Measurements from ENCODE around the gene ANKRD63. TPM values are rescaled to one million over a fixed set of nuclear protein-coding genes. Genes with fewer than 3 reads are reported as not detected.
A peak's percentile ranks its signal among the peaks of the same experiment; 100 is the strongest.

ANKRD63 gene
- total and polyA plus RNA-seq, 9 of the 15 experiments (the other 6 are each of a cell fraction or from before 2014, with no cell fraction given) = 1.3 to 2.0 (median 1.8) TPM; not detected in 6

DNA sequence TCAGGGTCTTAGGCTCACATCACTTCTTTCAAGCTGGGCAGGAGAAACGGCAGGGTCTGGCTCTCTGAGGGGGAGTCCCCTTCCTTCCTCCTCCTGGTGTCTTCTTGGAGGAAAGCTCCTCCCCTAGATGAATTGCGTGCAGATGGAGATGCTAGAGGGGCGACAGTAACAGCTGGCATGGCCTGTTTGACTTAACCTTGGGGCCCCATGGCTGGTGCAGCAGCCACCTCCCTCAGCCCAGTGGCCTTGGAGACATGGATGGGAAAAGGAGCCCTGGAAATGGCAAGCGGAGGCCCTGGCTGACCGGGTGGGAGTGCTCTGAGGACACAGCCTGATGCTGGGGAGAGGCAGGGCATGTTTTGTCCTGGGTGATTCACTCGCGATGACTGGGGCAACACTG is 23.8 kb downstream of the ANKRD63 start:
- H3K9me3 ChIP-seq (replicated peaks; ENCODE audit: control insufficient read depth, insufficient read depth, low read depth, low read length) = no peaks in the 10 kb centered on the region
- 27% methylated on average over 5 of the region's 7 CpGs for WGBS (ENCODE audit: insufficient coverage, low coverage, missing lambda C conversion rate)
- intact Hi-C loops (cut with micrococcal nuclease) (no loop called here), in situ Hi-C loops (cut with MboI) (no loop called here)
- no peak for FAIRE-seq
- no peaks in the 10 kb centered on the region for H3K9me1 ChIP-seq (ENCODE audit: control insufficient read depth, insufficient read depth, low read length)
- H3K4me2 ChIP-seq (ENCODE audit: insufficient read depth, low read length) = no peak overlapping the region
- no peak for TF ChIP-seq ZBTB1 (CRISPR knock-in tag; IDR thresholded peaks at IDR 0.05; ENCODE audit: borderline replicate concordance, low read depth)
- H3K4me3 ChIP-seq = no peak overlapping the region
- H2AFZ ChIP-seq (ENCODE audit: low read depth, low read length) = peak overlapping the region; percentile 14
- ChIA-PET POLR2A (interaction anchor here (1.0 to 1.3 kb wide), 3 partner anchors 16 to 23 kb away, joined by 3 to 5 read pairs (median 3); partner anchors contain the start of gene PAK6), CTCF (ENCODE audit: low intra/inter-chr PET ratio) (interaction anchor here (0.6 to 1.0 kb wide), 2 partner anchors 21 to 473 kb away, joined by 3 to 4 read pairs; no protein-coding TSS in a partner anchor)
- no TSS peak for BruUV-seq (replicated peaks)
- H3K79me2 ChIP-seq (ENCODE audit: control insufficient read depth, insufficient read depth, low read length) = no peaks in the 10 kb centered on the region
- H3K27ac ChIP-seq (ENCODE audit: extremely low read depth, low read depth, low read length) = no peak overlapping the region
- peaks cover 6 to 16% of the 10 kb centered on the region in 2 experiments; a peak in 3 of 5 replicates for H3K4me1 ChIP-seq (replicated peaks in 1 of 2; ENCODE audit: control insufficient read depth in 2 of 2, insufficient read depth in 2 of 2, low read length in 2 of 2)
- H3K27me3 ChIP-seq (ENCODE audit: control insufficient read depth in 2 of 2, insufficient read depth in 2 of 2, low read length in 2 of 2) = no peaks in the 10 kb centered on the region
- no peak for DNase-seq (ENCODE audit: extremely low read depth in 1 of 4, low spot score in 3 of 4)
- 0 out of 2 replicates have a peak, but pooled peaks cover 2% of the 10 kb centered on the region for H4K20me1 ChIP-seq (replicated peaks; ENCODE audit: control insufficient read depth, insufficient read depth, low read length)
- H3K36me3 ChIP-seq (ENCODE audit: control insufficient read depth, insufficient read depth, low read length) = no peaks in the 10 kb centered on the region
- ATAC-seq = no peak
- 0 out of 4 replicates have a peak overlapping the region, but pooled peaks of 1 of the 2 experiments have one; percentile 24 for H3K9ac ChIP-seq (ENCODE audit: insufficient read depth in 1 of 2, low read depth in 2 of 2, low read length in 2 of 2)

DNA sequence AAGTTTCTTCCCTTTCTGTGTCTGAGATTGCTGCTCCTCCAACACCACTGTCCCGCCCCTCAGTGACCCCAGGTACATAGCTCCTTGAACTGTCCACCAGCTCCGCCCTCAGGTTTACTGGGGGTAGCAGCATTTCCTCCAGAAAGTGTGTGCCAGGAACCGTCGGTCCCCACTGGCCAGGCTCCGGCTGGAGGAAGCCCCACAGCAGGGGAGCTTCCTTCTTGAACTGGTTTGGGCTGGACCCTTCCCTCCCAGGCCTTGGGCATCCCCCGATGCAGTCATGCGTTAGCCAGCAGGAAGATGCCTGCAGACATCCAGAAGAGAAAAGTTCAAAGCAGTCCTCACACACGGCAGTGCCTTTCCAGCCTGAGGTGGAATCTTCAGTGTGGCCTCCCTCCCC is 24.3 kb downstream of the ANKRD63 start:
- Histone ChIP-seq H3K27ac (ENCODE audit: extremely low read depth, low read depth, low read length) (no peak overlapping the region), H3K4me3 (no peak overlapping the region), H3K9me1 (ENCODE audit: control insufficient read depth, insufficient read depth, low read length) (no peaks in the 10 kb centered on the region), H3K27me3 (ENCODE audit: control insufficient read depth in 2 of 2, insufficient read depth in 2 of 2, low read length in 2 of 2) (peaks cover 0 to 3% of the 10 kb centered on the region in 2 experiments; a peak in 2 of 5 replicates), H3K9me3 (replicated peaks; ENCODE audit: control insufficient read depth, insufficient read depth, low read depth, low read length) (no peaks in the 10 kb centered on the region), H4K20me1 (replicated peaks; ENCODE audit: control insufficient read depth, insufficient read depth, low read length) (0 out of 2 replicates have a peak, but pooled peaks cover 2% of the 10 kb centered on the region), H3K4me1 (replicated peaks in 1 of 2; ENCODE audit: control insufficient read depth in 2 of 2, insufficient read depth in 2 of 2, low read length in 2 of 2) (peaks cover 6 to 17% of the 10 kb centered on the region in 2 experiments; a peak in 3 of 5 replicates), H3K4me2 (ENCODE audit: insufficient read depth, low read length) (no peak overlapping the region), H3K36me3 (ENCODE audit: control insufficient read depth, insufficient read depth, low read length) (no peaks in the 10 kb centered on the region), H3K79me2 (ENCODE audit: control insufficient read depth, insufficient read depth, low read length) (no peaks in the 10 kb centered on the region), H2AFZ (ENCODE audit: low read depth, low read length) (peak overlapping the region; percentile 14; the same call in 1 of the 2 replicates), H3K9ac (ENCODE audit: insufficient read depth in 1 of 2, low read depth in 2 of 2, low read length in 2 of 2) (0 out of 4 replicates have a peak overlapping the region, but pooled peaks of 1 of the 2 experiments have one; percentile 24)
- FAIRE-seq (no peak), ATAC-seq (peak; percentile 60), DNase-seq (ENCODE audit: extremely low read depth in 1 of 4, low spot score in 3 of 4) (no peak)
- ChIA-PET CTCF (ENCODE audit: low intra/inter-chr PET ratio) (interaction anchor here (0.6 to 1.0 kb wide), 2 partner anchors 21 to 472 kb away, joined by 3 to 4 read pairs; no protein-coding TSS in a partner anchor), POLR2A (interaction anchor here (0.6 to 1.4 kb wide), 5 partner anchors 10 to 41 kb away, joined by 3 to 5 read pairs (median 3); partner anchors contain the start of gene PAK6)
- intact Hi-C loops (cut with micrococcal nuclease) (no loop called here), in situ Hi-C loops (cut with MboI) (no loop called here)
- WGBS (ENCODE audit: insufficient coverage, low coverage, missing lambda C conversion rate) = 22% methylated on average over 8 of the region's 8 CpGs
- BruUV-seq (replicated peaks) = no TSS peak
- TF ChIP-seq, protein P1, sequence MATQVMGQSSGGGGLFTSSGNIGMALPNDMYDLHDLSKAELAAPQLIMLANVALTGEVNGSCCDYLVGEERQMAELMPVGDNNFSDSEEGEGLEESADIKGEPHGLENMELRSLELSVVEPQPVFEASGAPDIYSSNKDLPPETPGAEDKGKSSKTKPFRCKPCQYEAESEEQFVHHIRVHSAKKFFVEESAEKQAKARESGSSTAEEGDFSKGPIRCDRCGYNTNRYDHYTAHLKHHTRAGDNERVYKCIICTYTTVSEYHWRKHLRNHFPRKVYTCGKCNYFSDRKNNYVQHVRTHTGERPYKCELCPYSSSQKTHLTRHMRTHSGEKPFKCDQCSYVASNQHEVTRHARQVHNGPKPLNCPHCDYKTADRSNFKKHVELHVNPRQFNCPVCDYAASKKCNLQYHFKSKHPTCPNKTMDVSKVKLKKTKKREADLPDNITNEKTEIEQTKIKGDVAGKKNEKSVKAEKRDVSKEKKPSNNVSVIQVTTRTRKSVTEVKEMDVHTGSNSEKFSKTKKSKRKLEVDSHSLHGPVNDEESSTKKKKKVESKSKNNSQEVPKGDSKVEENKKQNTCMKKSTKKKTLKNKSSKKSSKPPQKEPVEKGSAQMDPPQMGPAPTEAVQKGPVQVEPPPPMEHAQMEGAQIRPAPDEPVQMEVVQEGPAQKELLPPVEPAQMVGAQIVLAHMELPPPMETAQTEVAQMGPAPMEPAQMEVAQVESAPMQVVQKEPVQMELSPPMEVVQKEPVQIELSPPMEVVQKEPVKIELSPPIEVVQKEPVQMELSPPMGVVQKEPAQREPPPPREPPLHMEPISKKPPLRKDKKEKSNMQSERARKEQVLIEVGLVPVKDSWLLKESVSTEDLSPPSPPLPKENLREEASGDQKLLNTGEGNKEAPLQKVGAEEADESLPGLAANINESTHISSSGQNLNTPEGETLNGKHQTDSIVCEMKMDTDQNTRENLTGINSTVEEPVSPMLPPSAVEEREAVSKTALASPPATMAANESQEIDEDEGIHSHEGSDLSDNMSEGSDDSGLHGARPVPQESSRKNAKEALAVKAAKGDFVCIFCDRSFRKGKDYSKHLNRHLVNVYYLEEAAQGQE (IDR thresholded peaks at IDR 0.05; ENCODE audit: borderline replicate concordance) = peak; percentile 41
- TF ChIP-seq, protein P1 (CRISPR knock-in tag; IDR thresholded peaks at IDR 0.05; ENCODE audit: low read depth) = no peak

Data from K562 (cell line).